DOHH2 (cell line): ENCODE results near the gene HTR1D.

Source experiments
- H3F3A ChIP-seq: fragments of 200-600 bp; sonication (generic), shearing (Covaris generic); 2 replicates; pipeline ENCODE4 v1.6.0; 2016; ENCODE audit warnings: antibody characterized with exemption, mild to moderate bottlenecking; ENCODE audit not compliant: control insufficient read depth, insufficient read depth
- H3K27ac ChIP-seq: fragments of 200-600 bp; sonication (generic); 2 replicates; pipeline ENCODE4 v1.5.1; 2014; ENCODE audit warnings: low read depth, mild to moderate bottlenecking, low read length, moderate library complexity
- H3K27me3 ChIP-seq: fragments of 200-600 bp; sonication (generic); 2 replicates; pipeline ENCODE4 v1.6.1; 2014; ENCODE audit warnings: mild to moderate bottlenecking, low read length, mixed read lengths; ENCODE audit not compliant: control insufficient read depth
- H3K36me3 ChIP-seq: fragments of 200-600 bp; sonication (generic); 2 replicates; pipeline ENCODE4 v1.6.1; 2014; ENCODE audit warnings: mild to moderate bottlenecking, low read length, moderate library complexity, mixed read lengths; ENCODE audit not compliant: control insufficient read depth
- H3K4me1 ChIP-seq: fragments of 200-600 bp; sonication (generic); 2 replicates; pipeline ENCODE4 v1.6.1; 2014; ENCODE audit warnings: mild to moderate bottlenecking, low read length, mixed read lengths; ENCODE audit not compliant: control insufficient read depth
- H3K4me2 ChIP-seq: fragments of 200-600 bp; sonication (generic); 2 replicates; pipeline ENCODE4 v1.6.0; 2014; ENCODE audit warnings: mild to moderate bottlenecking, low read length, moderate library complexity
- H3K4me3 ChIP-seq: fragments of 200-600 bp; sonication (generic); 2 replicates; pipeline ENCODE4 v1.5.1; 2014; ENCODE audit warnings: mild to moderate bottlenecking, low read length, mixed read lengths
- H3K79me2 ChIP-seq: fragments of 200-600 bp; sonication (generic); 2 replicates; pipeline ENCODE4 v1.6.1; 2014; ENCODE audit warnings: mild to moderate bottlenecking, low read length, mixed read lengths; ENCODE audit not compliant: control insufficient read depth
- H3K9me2 ChIP-seq: fragments of 200-600 bp; sonication (generic); replicated peaks from 2 replicates; pipeline ENCODE4 v1.6.1; 2014; ENCODE audit warnings: mild to moderate bottlenecking, low read length, mixed read lengths; ENCODE audit not compliant: control insufficient read depth
- H3K9me3 ChIP-seq: fragments of 200-600 bp; sonication (generic); 2 replicates; pipeline ENCODE4 v1.6.1; 2014; ENCODE audit warnings: antibody characterized with exemption, low read length, mixed read lengths; ENCODE audit not compliant: control insufficient read depth, insufficient read depth
- H4K20me1 ChIP-seq: fragments of 200-600 bp; sonication (generic); 2 replicates; pipeline ENCODE4 v1.6.0; 2014; ENCODE audit warnings: low read depth, mild to moderate bottlenecking, antibody characterized with exemption, low read length, moderate library complexity; ENCODE audit not compliant: control insufficient read depth, insufficient read depth
- CTCF ChIP-seq: fragments of 200-600 bp; sonication (generic); IDR thresholded peaks from one replicate; pipeline ENCODE4 v1.5.1; 2014; ENCODE audit warnings: antibody characterized with exemption, mild to moderate bottlenecking, low read depth, low read length; ENCODE audit not compliant: poor library complexity, severe bottlenecking
- EZH2phosphoT487 ChIP-seq: fragments of 200-600 bp; sonication (generic); IDR thresholded peaks from 2 replicates; pipeline ENCODE4 v1.6.1; 2017; ENCODE audit warnings: borderline replicate concordance, mild to moderate bottlenecking, antibody characterized with exemption, low read length, moderate library complexity, mixed read lengths

Gene HTR1D

DNA sequence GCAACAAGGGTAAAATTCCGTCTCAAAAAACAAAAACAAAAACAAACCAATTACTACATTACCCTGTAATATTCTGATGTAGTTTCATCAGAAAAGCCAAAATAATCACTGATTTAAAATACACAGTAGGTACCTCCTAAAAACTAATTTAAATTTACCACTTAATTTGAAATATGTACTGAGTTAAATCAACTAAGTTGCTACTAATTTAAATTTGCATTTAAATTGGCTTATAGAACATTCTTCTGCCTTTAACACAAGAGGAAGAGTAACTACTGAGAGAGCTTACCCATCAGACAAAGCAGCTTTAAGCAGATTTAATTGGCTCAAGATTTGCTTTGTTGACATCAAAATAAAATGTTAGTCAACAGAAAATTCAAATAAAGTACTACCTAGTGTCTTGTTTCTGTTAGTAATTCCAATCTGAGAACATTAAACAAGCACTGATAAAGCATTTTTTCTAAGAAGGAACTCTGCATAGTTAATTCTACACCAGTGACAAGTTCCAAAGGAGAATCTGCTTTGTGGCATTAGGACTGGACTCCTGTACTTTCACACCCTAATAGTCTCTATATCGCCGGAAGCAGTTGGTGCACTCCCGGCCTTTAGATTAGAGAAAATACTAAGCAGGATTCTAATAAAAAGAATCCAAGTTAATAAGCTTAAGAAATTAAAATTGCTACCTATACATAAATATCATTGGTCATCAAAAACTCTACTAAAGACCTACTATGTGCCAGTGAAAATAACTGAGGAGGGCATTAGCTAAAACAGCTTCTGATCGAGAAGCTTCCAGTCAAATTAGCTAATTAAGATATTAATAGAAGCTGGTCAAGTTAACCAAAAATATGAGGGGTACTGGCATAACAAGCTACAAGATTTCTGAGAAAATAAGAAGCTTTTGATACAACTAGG is 57.1 kb downstream of the HTR1D start:
- H3K27ac ChIP-seq, result no peak overlapping the region
- no peaks in the 10 kb centered on the region for H4K20me1 ChIP-seq
- H3K79me2 ChIP-seq, result peaks cover 79% of the 10 kb centered on the region
- H3K27me3 ChIP-seq, result no peaks in the 10 kb centered on the region
- peaks cover 10% of the 10 kb centered on the region for H3K4me1 ChIP-seq
- TF ChIP-seq CTCF, result no peak
- no peak for TF ChIP-seq EZH2phosphoT487
- H3K9me3 ChIP-seq, result no peaks in the 10 kb centered on the region
- H3K4me3 ChIP-seq, result no peak overlapping the region
- H3K9me2 ChIP-seq, result no peaks in the 10 kb centered on the region
- H3K4me2 ChIP-seq, result no peak overlapping the region
- H3K36me3 ChIP-seq, result no peaks in the 10 kb centered on the region
- 0 out of 2 replicates have a peak, but pooled peaks cover 4% of the 10 kb centered on the region for H3F3A ChIP-seq

- peaks cover 76% of the 10 kb centered on the region for H3K79me2 ChIP-seq
- H3K4me1 ChIP-seq, result peaks cover 10% of the 10 kb centered on the region
- H3K9me3 ChIP-seq, result no peaks in the 10 kb centered on the region
- no peaks in the 10 kb centered on the region for H4K20me1 ChIP-seq
- no peaks in the 10 kb centered on the region for H3F3A ChIP-seq
- no peak overlapping the region for H3K4me3 ChIP-seq
- no peaks in the 10 kb centered on the region for H3K36me3 ChIP-seq
- no peak overlapping the region for H3K4me2 ChIP-seq
- H3K9me2 ChIP-seq, result no peaks in the 10 kb centered on the region
- no peaks in the 10 kb centered on the region for H3K27me3 ChIP-seq
- H3K27ac ChIP-seq, result no peak overlapping the region
- TF ChIP-seq EZH2phosphoT487 (no peak), CTCF (no peak)
Observed at GRCh38 chr1:23156940-23157339, 60.4 kb downstream of the HTR1D start.

GRCh38 chr1:23152966-23153684 is 64.2 kb downstream of the HTR1D start:
- H3K79me2 ChIP-seq, result peaks cover 75% of the 10 kb centered on the region

More at GRCh38 chr1:23152966-23153684, 64.2 kb downstream of the HTR1D start:
- no peaks in the 10 kb centered on the region for H3K36me3 ChIP-seq
- no peaks in the 10 kb centered on the region for H3F3A ChIP-seq
- no peak overlapping the region for H3K4me3 ChIP-seq
- H3K4me2 ChIP-seq, result no peak overlapping the region
- no peak for TF ChIP-seq EZH2phosphoT487
- no peak for TF ChIP-seq CTCF
- H4K20me1 ChIP-seq, result no peaks in the 10 kb centered on the region; the same call in 1 of the 2 replicates
- H3K4me1 ChIP-seq, result peaks cover 14% of the 10 kb centered on the region
- no peak overlapping the region for H3K27ac ChIP-seq
- no peaks in the 10 kb centered on the region for H3K9me3 ChIP-seq
- H3K27me3 ChIP-seq, result no peaks in the 10 kb centered on the region
- no peaks in the 10 kb centered on the region for H3K9me2 ChIP-seq
